ENCODE data around the gene SMG5. TPM values are rescaled to one million over a fixed set of nuclear protein-coding genes. Genes with fewer than 3 reads are reported as not detected.
"Not testable (repeated sequence)": the region's sequence is repeated elsewhere in the genome, so short reads cannot be mapped to it uniquely, and the experiment has no call there.

SMG5 gene, protein sequence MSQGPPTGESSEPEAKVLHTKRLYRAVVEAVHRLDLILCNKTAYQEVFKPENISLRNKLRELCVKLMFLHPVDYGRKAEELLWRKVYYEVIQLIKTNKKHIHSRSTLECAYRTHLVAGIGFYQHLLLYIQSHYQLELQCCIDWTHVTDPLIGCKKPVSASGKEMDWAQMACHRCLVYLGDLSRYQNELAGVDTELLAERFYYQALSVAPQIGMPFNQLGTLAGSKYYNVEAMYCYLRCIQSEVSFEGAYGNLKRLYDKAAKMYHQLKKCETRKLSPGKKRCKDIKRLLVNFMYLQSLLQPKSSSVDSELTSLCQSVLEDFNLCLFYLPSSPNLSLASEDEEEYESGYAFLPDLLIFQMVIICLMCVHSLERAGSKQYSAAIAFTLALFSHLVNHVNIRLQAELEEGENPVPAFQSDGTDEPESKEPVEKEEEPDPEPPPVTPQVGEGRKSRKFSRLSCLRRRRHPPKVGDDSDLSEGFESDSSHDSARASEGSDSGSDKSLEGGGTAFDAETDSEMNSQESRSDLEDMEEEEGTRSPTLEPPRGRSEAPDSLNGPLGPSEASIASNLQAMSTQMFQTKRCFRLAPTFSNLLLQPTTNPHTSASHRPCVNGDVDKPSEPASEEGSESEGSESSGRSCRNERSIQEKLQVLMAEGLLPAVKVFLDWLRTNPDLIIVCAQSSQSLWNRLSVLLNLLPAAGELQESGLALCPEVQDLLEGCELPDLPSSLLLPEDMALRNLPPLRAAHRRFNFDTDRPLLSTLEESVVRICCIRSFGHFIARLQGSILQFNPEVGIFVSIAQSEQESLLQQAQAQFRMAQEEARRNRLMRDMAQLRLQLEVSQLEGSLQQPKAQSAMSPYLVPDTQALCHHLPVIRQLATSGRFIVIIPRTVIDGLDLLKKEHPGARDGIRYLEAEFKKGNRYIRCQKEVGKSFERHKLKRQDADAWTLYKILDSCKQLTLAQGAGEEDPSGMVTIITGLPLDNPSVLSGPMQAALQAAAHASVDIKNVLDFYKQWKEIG
- 67.5 TPM for polyA plus RNA-seq (2013, experiment 1 of 2)
- polyA plus RNA-seq (2013, experiment 2 of 2): 60.4 TPM

DNA sequence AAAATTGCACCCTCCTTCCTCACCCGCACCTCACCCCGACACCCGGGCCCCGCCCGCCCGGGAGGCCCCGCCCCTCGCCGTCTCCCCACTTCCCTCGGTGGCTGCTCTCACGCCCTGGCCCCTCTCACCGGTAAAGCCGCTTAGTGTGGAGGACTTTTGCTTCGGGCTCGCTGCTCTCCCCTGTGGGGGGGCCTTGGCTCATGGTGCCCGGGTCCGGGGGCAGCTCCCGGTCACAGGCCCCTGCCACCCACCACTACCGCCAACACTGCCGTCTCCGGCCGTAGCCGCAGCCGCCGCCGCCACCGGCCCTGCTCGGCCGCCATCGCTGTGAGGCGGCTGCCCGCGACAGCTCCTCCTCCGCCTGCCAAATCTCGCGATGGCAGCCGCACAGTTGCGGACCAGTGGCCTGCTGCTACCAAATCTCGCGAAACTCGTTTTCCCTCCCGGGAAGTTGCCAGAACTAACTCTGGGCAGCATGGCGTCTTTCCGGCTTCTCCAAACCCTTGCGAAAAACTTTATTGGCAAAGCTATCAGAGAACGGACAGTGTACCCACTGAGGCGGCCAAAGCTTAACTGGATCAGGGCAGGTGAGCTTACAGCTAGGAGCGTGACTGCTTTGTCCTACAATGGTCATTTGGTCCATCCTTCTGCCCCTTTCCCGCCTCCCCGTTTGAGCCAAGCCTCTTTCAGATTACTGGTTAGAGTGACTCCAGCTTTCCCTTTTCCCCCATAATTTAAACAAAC, at the start of gene SMG5:
Gene SMG5 (minus strand): TSS at position 347 of the 744 bp plus-strand sequence. CDS start 145 bp downstream, at position 202.
- peak within 1 kb of the TSS; percentile 84 for H3K4me3 ChIP-seq (ENCODE audit: low read length)
- H3K9me3 ChIP-seq (ENCODE audit: insufficient read depth, low read depth, low read length): no peaks in the 10 kb centered on the region
- peaks cover 32% of the 10 kb centered on the region for H3K36me3 ChIP-seq (ENCODE audit: insufficient read depth, low read length)
- H3K27ac ChIP-seq (ENCODE audit: low read depth, low read length): peak within 1 kb of the TSS; percentile 98
- no peaks in the 10 kb centered on the region for H3K27me3 ChIP-seq (ENCODE audit: insufficient read depth, low read length)
- peak within 1 kb of the TSS; percentile 98 for H3K9ac ChIP-seq (ENCODE audit: low read depth, low read length)
- peaks cover 18% of the 10 kb centered on the region; the same call in 1 of the 2 replicates for H3K4me1 ChIP-seq (ENCODE audit: insufficient read depth, low read length)
- under 1% methylated on average over 50 of the region's 50 CpGs for WGBS

DNA sequence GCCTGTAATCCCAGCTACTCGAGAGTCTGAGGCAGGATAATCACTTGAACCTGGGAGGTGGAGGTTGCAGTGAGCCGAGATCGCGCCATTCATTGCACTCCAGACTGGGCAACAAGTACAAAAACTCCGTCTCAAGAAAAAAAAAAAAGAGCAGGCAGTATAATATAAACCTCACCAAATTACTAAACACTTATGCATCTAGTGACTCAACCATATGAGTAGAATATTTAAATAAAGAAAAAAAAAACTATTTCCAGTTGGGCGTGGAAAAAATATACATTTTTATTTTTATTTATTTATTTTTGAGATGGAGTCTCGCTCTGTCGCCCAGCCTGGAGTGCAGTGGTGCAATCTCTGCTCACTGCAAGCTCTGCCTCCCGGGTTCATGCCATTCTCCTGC, 40.6 kb upstream of the SMG5 start:
- H3K27me3 ChIP-seq (ENCODE audit: insufficient read depth, low read length); H3K9ac ChIP-seq (ENCODE audit: low read depth, low read length); H3K4me1 ChIP-seq (ENCODE audit: insufficient read depth, low read length); H3K4me3 ChIP-seq (ENCODE audit: low read length); H3K27ac ChIP-seq (ENCODE audit: low read depth, low read length); H3K9me3 ChIP-seq (ENCODE audit: insufficient read depth, low read depth, low read length): not testable (repeated sequence)
- 97% methylated on average over 8 of the region's 9 CpGs for WGBS
- peaks cover 84% of the 10 kb centered on the region for H3K36me3 ChIP-seq (ENCODE audit: insufficient read depth, low read length)

DNA sequence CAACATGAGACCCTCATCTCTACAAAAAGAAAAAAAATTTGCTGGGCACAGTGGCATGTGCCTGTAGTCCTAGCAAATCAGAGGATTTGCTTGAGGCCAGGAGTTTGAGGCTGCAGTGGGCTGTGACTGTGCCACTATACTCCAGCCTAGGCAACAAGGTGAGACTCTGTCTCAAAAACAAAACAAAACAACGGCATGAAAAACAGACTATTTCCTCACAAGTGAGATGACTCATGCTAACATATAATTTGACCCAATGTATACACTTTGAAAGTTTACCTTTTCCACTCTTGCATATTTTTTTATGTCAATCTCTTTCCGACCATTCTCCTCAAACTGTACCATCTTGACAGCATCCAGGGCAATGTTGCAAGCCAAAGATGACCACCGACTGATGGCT, 37.9 kb upstream of the SMG5 start:
- WGBS: 99% methylated on average over 3 of the region's 3 CpGs
- Histone ChIP-seq H3K4me3 (ENCODE audit: low read length) (no peak overlapping the region), H3K27ac (ENCODE audit: low read depth, low read length) (no peak overlapping the region), H3K36me3 (ENCODE audit: insufficient read depth, low read length) (peaks cover 94% of the 10 kb centered on the region), H3K9ac (ENCODE audit: low read depth, low read length) (no peak overlapping the region), H3K4me1 (ENCODE audit: insufficient read depth, low read length) (no peaks in the 10 kb centered on the region), H3K9me3 (ENCODE audit: insufficient read depth, low read depth, low read length) (no peaks in the 10 kb centered on the region), H3K27me3 (ENCODE audit: insufficient read depth, low read length) (no peaks in the 10 kb centered on the region)

DNA sequence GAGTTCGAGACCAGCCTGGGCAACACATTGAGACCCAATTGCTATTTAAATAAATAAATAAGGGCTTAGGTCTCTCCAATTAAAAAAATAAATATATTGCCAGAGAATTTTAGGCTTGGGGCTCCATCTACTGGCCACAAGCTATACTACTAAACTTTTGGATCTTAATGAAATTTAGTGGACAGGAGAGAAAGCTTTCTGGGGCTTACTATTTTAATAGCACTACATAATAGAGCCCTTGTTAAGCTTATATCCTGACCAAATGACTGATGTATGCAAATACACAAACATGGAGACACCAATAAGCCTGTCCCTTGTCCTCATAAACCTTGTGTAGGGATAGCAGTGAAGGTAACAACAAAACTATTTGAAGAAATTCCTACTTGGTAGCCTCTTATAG, 37.0 kb upstream of the SMG5 start:
- Histone ChIP-seq H3K9ac (ENCODE audit: low read depth, low read length) (no peak overlapping the region), H3K4me3 (ENCODE audit: low read length) (no peak overlapping the region), H3K4me1 (ENCODE audit: insufficient read depth, low read length) (no peaks in the 10 kb centered on the region), H3K27me3 (ENCODE audit: insufficient read depth, low read length) (no peaks in the 10 kb centered on the region), H3K9me3 (ENCODE audit: insufficient read depth, low read depth, low read length) (no peaks in the 10 kb centered on the region), H3K36me3 (ENCODE audit: insufficient read depth, low read length) (peaks cover 93% of the 10 kb centered on the region), H3K27ac (ENCODE audit: low read depth, low read length) (no peak overlapping the region)
- WGBS: no CpG with 5 or more reads among the region's 1 CpG

DNA sequence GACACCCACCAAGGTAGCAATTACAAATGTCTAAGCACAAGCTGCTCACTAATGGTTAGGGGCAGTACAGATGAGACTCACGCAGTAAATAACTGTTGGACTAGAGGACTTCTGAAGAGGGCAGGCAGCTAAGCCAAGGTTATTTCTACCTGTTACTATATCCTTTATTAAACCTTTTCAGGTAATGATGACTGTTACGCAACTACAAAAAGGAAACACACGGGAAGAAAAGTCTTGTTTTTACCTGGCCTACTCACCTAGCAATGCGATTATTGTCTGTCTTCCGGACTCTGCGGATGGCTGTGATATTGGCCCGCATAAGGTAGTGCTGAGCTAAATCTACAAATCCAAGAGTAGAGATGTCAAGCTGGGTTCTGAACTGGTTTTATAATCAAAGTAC, 34.3 kb upstream of the SMG5 start:
- no peaks in the 10 kb centered on the region for H3K4me1 ChIP-seq (ENCODE audit: insufficient read depth, low read length)
- H3K4me3 ChIP-seq (ENCODE audit: low read length): no peak overlapping the region
- no peak overlapping the region for H3K9ac ChIP-seq (ENCODE audit: low read depth, low read length)
- H3K9me3 ChIP-seq (ENCODE audit: insufficient read depth, low read depth, low read length): no peaks in the 10 kb centered on the region
- no peak overlapping the region for H3K27ac ChIP-seq (ENCODE audit: low read depth, low read length)
- H3K36me3 ChIP-seq (ENCODE audit: insufficient read depth, low read length): peaks cover 97% of the 10 kb centered on the region
- WGBS: 97% methylated on average over 7 of the region's 7 CpGs
- no peaks in the 10 kb centered on the region for H3K27me3 ChIP-seq (ENCODE audit: insufficient read depth, low read length)

DNA sequence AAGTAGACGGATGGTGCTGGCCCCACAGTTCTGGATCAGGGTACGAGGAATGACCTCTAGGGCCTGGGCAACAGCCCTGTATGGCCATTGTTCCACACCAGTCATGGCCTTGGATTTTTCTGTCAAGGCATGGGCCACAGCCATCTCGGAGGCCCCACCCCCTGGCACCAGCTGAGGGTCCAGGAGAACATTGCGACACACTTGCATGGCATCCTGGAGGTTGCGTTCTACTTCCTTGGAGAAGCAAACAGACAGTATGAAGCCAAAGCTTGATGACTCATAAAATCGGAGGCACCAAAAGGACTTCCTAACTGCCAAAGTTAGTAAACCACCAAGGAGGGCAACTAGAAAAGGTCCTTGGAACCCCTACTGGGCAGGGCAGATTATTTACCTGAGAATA, 28.3 kb upstream of the SMG5 start:
- H3K9ac ChIP-seq (ENCODE audit: low read depth, low read length): no peak overlapping the region
- H3K4me1 ChIP-seq (ENCODE audit: insufficient read depth, low read length): no peaks in the 10 kb centered on the region
- H3K4me3 ChIP-seq (ENCODE audit: low read length): no peak overlapping the region
- no peaks in the 10 kb centered on the region for H3K9me3 ChIP-seq (ENCODE audit: insufficient read depth, low read depth, low read length)
- no peak overlapping the region for H3K27ac ChIP-seq (ENCODE audit: low read depth, low read length)
- WGBS: 96% methylated on average over 6 of the region's 6 CpGs
- no peaks in the 10 kb centered on the region for H3K27me3 ChIP-seq (ENCODE audit: insufficient read depth, low read length)
- H3K36me3 ChIP-seq (ENCODE audit: insufficient read depth, low read length): peaks cover 88% of the 10 kb centered on the region

DNA sequence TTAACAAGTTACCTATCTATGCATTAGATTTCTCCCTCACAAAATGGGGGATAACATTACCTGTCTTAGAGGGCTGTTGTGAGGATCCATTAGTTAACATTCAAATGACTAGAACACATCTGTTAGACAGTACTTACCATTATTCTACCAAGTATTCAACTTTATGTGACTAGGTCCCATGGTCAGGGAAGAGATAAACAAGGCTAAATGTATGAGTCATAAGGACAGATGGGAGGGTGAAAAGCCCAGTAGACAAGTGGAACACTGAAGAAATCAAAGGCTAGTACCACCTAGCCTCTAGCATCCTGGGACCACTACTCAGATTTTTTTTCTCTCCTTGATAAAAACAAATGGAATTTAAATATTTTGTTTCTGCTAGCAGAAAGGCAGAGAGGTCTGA, 25.5 kb upstream of the SMG5 start:
- H3K9me3 ChIP-seq (ENCODE audit: insufficient read depth, low read depth, low read length): no peaks in the 10 kb centered on the region
- H3K27ac ChIP-seq (ENCODE audit: low read depth, low read length): no peak overlapping the region
- H3K9ac ChIP-seq (ENCODE audit: low read depth, low read length): no peak overlapping the region
- H3K36me3 ChIP-seq (ENCODE audit: insufficient read depth, low read length): peaks cover 84% of the 10 kb centered on the region
- no peaks in the 10 kb centered on the region for H3K4me1 ChIP-seq (ENCODE audit: insufficient read depth, low read length)
- no peaks in the 10 kb centered on the region for H3K27me3 ChIP-seq (ENCODE audit: insufficient read depth, low read length)
- no peak overlapping the region for H3K4me3 ChIP-seq (ENCODE audit: low read length)

DNA sequence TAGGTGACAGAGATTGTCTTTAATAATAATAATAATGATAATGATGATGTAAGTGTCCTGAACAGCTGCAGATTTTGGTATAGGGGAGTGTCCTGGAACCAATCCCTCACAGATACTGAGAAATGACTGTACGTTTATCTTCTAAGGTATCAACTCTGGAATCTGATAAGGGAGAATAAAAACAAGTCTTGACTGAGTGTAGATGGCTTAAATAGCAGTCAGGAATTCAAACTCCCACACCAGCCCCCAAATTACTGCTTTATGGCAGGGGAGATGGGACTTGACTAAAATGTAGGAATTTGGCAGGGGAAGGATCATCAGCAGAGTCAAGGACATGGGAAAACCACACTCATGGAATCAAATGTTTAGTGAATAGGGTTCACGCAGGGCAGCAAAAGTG, 22.6 kb upstream of the SMG5 start:
- WGBS: 88% methylated on average over 2 of the region's 2 CpGs
- Histone ChIP-seq H3K27ac (ENCODE audit: low read depth, low read length) (no peak overlapping the region), H3K4me3 (ENCODE audit: low read length) (no peak overlapping the region), H3K9ac (ENCODE audit: low read depth, low read length) (no peak overlapping the region), H3K4me1 (ENCODE audit: insufficient read depth, low read length) (no peaks in the 10 kb centered on the region), H3K9me3 (ENCODE audit: insufficient read depth, low read depth, low read length) (no peaks in the 10 kb centered on the region), H3K36me3 (ENCODE audit: insufficient read depth, low read length) (peaks cover 60% of the 10 kb centered on the region), H3K27me3 (ENCODE audit: insufficient read depth, low read length) (no peaks in the 10 kb centered on the region)

DNA sequence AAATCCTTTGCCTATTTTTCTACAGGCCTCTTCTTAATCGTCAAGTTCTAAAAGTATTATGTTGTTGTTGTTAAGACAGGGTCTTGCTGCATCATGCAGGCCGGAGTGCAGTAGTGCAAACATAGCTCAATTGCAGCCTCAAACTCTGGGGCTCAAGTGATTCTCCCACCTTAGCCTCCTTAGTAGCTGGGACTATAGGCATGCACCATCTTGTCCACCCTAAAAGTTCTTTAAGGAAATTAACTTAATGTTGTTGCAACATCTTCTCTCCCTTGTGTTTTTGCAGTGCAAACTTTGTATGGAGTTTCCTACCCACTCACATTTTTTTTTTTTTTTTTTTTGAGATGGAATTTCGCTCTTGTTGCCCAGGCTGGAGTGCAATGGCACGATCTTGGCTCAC, 20.6 kb upstream of the SMG5 start:
- H3K27me3 ChIP-seq (ENCODE audit: insufficient read depth, low read length): no peaks in the 10 kb centered on the region
- H3K4me3 ChIP-seq (ENCODE audit: low read length): no peak overlapping the region
- H3K9me3 ChIP-seq (ENCODE audit: insufficient read depth, low read depth, low read length): no peaks in the 10 kb centered on the region
- H3K27ac ChIP-seq (ENCODE audit: low read depth, low read length): no peak overlapping the region
- H3K9ac ChIP-seq (ENCODE audit: low read depth, low read length): no peak overlapping the region
- H3K4me1 ChIP-seq (ENCODE audit: insufficient read depth, low read length): no peaks in the 10 kb centered on the region
- H3K36me3 ChIP-seq (ENCODE audit: insufficient read depth, low read length): peaks cover 40% of the 10 kb centered on the region
- 96% methylated on average over 4 of the region's 4 CpGs for WGBS

DNA sequence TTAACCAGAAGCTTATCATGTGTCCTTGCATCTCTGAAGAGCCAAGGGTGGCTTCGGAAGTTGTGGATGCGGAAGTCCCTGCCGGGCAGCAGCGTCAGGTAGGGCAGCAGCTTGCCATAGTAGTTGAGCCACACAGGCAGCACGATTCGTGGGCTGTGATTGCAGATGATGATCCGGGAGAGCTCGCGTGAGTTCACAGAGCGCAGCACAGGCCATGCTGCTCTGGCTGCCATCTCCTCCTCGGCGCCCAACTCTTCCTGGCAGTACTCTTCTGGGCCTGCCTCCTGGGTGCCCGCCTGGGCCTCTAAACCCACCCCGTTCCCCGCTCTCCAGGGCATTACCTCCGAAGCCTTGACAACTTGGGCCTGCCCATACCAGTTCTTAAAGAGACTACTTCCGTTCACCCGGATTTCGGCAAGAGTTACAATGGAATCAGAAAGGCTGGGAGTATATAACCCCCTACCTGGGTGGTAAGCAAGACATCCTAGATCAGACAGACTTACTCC, 16.3 kb upstream of the SMG5 start, which contains the start of gene VHLL:
Gene VHLL (minus strand): TSS at position 456 of the 506 bp plus-strand sequence. CDS start 118 bp downstream, at position 338.
- Histone ChIP-seq H3K27ac (ENCODE audit: low read depth, low read length) (no peak within 1 kb of the TSS), H3K36me3 (ENCODE audit: insufficient read depth, low read length) (peaks cover 11% of the 10 kb centered on the region), H3K4me3 (ENCODE audit: low read length) (no peak within 1 kb of the TSS), H3K9me3 (ENCODE audit: insufficient read depth, low read depth, low read length) (no peaks in the 10 kb centered on the region), H3K27me3 (ENCODE audit: insufficient read depth, low read length) (no peaks in the 10 kb centered on the region), H3K4me1 (ENCODE audit: insufficient read depth, low read length) (peaks cover 8% of the 10 kb centered on the region; the same call in 1 of the 2 replicates), H3K9ac (ENCODE audit: low read depth, low read length) (no peak within 1 kb of the TSS)
- 93% methylated on average over 19 of the region's 19 CpGs for WGBS

Data from HUES64 (cell line).